HEK293 (cell line): ENCODE measurements around the gene UBASH3B.

Experiments used
- CTCF ChIA-PET: fragments of 350-600 bp; formaldehyde crosslinking; extraction: SDS; loops from one replicate; lab custom pipeline; 2021; ENCODE audit warnings: antibody characterized with exemption; lab: Yijun Ruan, JAX
- POLR2A ChIA-PET: fragments of 300-600 bp; formaldehyde crosslinking; extraction: SDS; loops from one replicate; lab custom pipeline; 2020; ENCODE audit warnings: antibody characterized with exemption, inconsistent platforms; lab: Yijun Ruan, JAX
- H3K27ac ChIP-seq: fragments of 200-500 bp; sonication (Bioruptor generic); 2 replicates; pipeline ENCODE4 v1.5.1; 2014; ENCODE audit warnings: low read depth, low read length, control low read depth, inconsistent platforms; ENCODE audit errors: extremely low read depth
- H3K36me3 ChIP-seq, 2 experiments: fragments of 200-500 bp in 1 of 2; sonication (Bioruptor generic) in 1 of 2; 1 replicate in 1 of 2; 2 replicates in 1 of 2; pipeline ENCODE4 v1.5.1; 2014 to 2017; ENCODE audit warnings: inconsistent platforms in 2 of 2, low read length in 2 of 2; ENCODE audit not compliant: control insufficient read depth in 2 of 2, insufficient read depth in 1 of 2
- H3K4me1 ChIP-seq: fragments of 200-500 bp; sonication (Bioruptor generic); 2 replicates; pipeline ENCODE4 v1.5.1; 2014; ENCODE audit warnings: mild to moderate bottlenecking, low read length, inconsistent platforms; ENCODE audit not compliant: control insufficient read depth, insufficient read depth
- H3K4me3 ChIP-seq: 2 replicates; pipeline ENCODE4 v1.5.1; 2011; ENCODE audit warnings: low read depth, mild to moderate bottlenecking, control low read depth, low read length, moderate library complexity
- H3K9me3 ChIP-seq: fragments of 200-500 bp; sonication (Bioruptor generic); 2 replicates; pipeline ENCODE4 v1.5.1; 2014; ENCODE audit warnings: low read depth, low read length, inconsistent platforms; ENCODE audit not compliant: control insufficient read depth, insufficient read depth
- KLF1 ChIP-seq: fragments of 450-650 bp; formaldehyde crosslinking; IDR thresholded peaks from 2 replicates; pipeline ENCODE4 v1.5.1; 2016; ENCODE audit warnings: missing biosample characterization, missing genetic modification characterization
- KLF16 ChIP-seq: fragments of 450-650 bp; formaldehyde crosslinking; IDR thresholded peaks from 2 replicates; pipeline ENCODE4 v1.5.1; 2017; ENCODE audit warnings: missing biosample characterization, missing genetic modification characterization
- MZF1 ChIP-seq: fragments of 450-650 bp; formaldehyde crosslinking; IDR thresholded peaks from 2 replicates; pipeline ENCODE4 v1.5.1; 2017; ENCODE audit warnings: missing biosample characterization, missing genetic modification characterization, borderline replicate concordance
- PRDM10 ChIP-seq: fragments of 450-650 bp; formaldehyde crosslinking; IDR thresholded peaks from 2 replicates; pipeline ENCODE4 v1.5.1; 2016; ENCODE audit warnings: missing biosample characterization, missing genetic modification characterization
- PRDM6 ChIP-seq: fragments of 450-650 bp; formaldehyde crosslinking; IDR thresholded peaks from 2 replicates; pipeline ENCODE4 v1.5.1; 2017; ENCODE audit warnings: missing biosample characterization, missing genetic modification characterization
- SALL2 ChIP-seq: fragments of 450-650 bp; formaldehyde crosslinking; IDR thresholded peaks from 2 replicates; pipeline ENCODE4 v1.5.0; 2017; ENCODE audit warnings: missing biosample characterization, mild to moderate bottlenecking, missing genetic modification characterization, borderline replicate concordance
- SCRT1 ChIP-seq: fragments of 450-650 bp; formaldehyde crosslinking; IDR thresholded peaks from 2 replicates; pipeline ENCODE4 v1.5.1; 2016; ENCODE audit warnings: missing biosample characterization, missing genetic modification characterization, borderline replicate concordance
- ZBTB10 ChIP-seq: fragments of 450-650 bp; formaldehyde crosslinking; IDR thresholded peaks from 2 replicates; pipeline ENCODE4 v1.5.1; 2016; ENCODE audit warnings: missing biosample characterization, missing genetic modification characterization
- ZBTB11 ChIP-seq: fragments of 450-650 bp; formaldehyde crosslinking; conservative IDR thresholded peaks from 2 replicates; pipeline ENCODE4 v1.5.1; 2016; ENCODE audit warnings: low read depth, missing biosample characterization, missing genetic modification characterization
- ZNF157 ChIP-seq: fragments of 450-650 bp; formaldehyde crosslinking; IDR thresholded peaks from 2 replicates; pipeline ENCODE4 v1.5.1; 2016; ENCODE audit warnings: missing biosample characterization, missing genetic modification characterization
- ZNF350 ChIP-seq: fragments of 450-650 bp; formaldehyde crosslinking; IDR thresholded peaks from 2 replicates; pipeline ENCODE4 v1.5.0; 2017; ENCODE audit warnings: missing biosample characterization, mild to moderate bottlenecking, missing genetic modification characterization
- ZNF366 ChIP-seq: fragments of 450-650 bp; formaldehyde crosslinking; conservative IDR thresholded peaks from 2 replicates; pipeline ENCODE4 v1.5.1; 2016; ENCODE audit warnings: missing biosample characterization, missing genetic modification characterization
- ZNF449 ChIP-seq: fragments of 450-650 bp; formaldehyde crosslinking; IDR thresholded peaks from 2 replicates; pipeline ENCODE4 v1.5.1; 2017; ENCODE audit warnings: missing biosample characterization, mild to moderate bottlenecking, missing genetic modification characterization, moderate library complexity
- ZNF529 ChIP-seq: fragments of 450-650 bp; formaldehyde crosslinking; IDR thresholded peaks from 2 replicates; pipeline ENCODE4 v1.5.1; 2017; ENCODE audit warnings: missing genetic modification characterization, missing biosample characterization; ENCODE audit not compliant: insufficient replicate concordance
- ZNF768 ChIP-seq: fragments of 450-650 bp; formaldehyde crosslinking; IDR thresholded peaks from 2 replicates; pipeline ENCODE4 v1.5.1; 2018; ENCODE audit warnings: missing biosample characterization, mild to moderate bottlenecking, missing genetic modification characterization
- ZNF792 ChIP-seq: fragments of 450-650 bp; formaldehyde crosslinking; IDR thresholded peaks from 2 replicates; pipeline ENCODE4 v1.5.1; 2016; ENCODE audit warnings: missing biosample characterization, missing genetic modification characterization
- ZNF837 ChIP-seq: fragments of 450-650 bp; formaldehyde crosslinking; IDR thresholded peaks from 2 replicates; pipeline ENCODE4 v1.5.1; 2016; ENCODE audit warnings: missing biosample characterization, missing genetic modification characterization

UBASH3B gene

GRCh38 chr11:122724520-122724919 is 69.0 kb downstream of the UBASH3B start (continued):
- TF ChIP-seq PRDM6 (tag by site-specific recombination) (no peak), ZNF350 (tag by site-specific recombination) (no peak), PRDM10 (tag by site-specific recombination) (no peak), MZF1 (tag by site-specific recombination) (no peak), KLF1 (tag by site-specific recombination) (no peak), ZBTB11 (tag by site-specific recombination) (no peak), ZNF529 (tag by site-specific recombination) (no peak), ZNF837 (tag by site-specific recombination) (no peak)

GRCh38 chr11:122726028-122726427 is 70.5 kb downstream of the UBASH3B start:
- POLR2A ChIA-PET = no interaction called here
- H3K4me1 ChIP-seq = 0 out of 2 replicates have a peak, but pooled peaks cover 3% of the 10 kb centered on the region

More at GRCh38 chr11:122726028-122726427, 70.5 kb downstream of the UBASH3B start:
- no peaks in the 10 kb centered on the region for H3K36me3 ChIP-seq
- H3K4me3 ChIP-seq = no peak overlapping the region
- no peaks in the 10 kb centered on the region for H3K9me3 ChIP-seq
- CTCF ChIA-PET = interaction anchor here (0.6 to 1.4 kb wide), 3 partner anchors 24 to 97 kb away, joined by 3 to 5 read pairs (median 3); no protein-coding TSS in a partner anchor
- H3K27ac ChIP-seq = no peak overlapping the region
- no peak for TF ChIP-seq ZNF768 (tag by site-specific recombination)
- TF ChIP-seq SCRT1 (tag by site-specific recombination) = no peak
- TF ChIP-seq ZBTB10 = no peak
- no peak for TF ChIP-seq ZNF157
- TF ChIP-seq SALL2 (tag by site-specific recombination) = no peak
- no peak for TF ChIP-seq ZNF792 (tag by site-specific recombination)
- TF ChIP-seq KLF16 (tag by site-specific recombination) = no peak
- TF ChIP-seq ZNF366 = no peak
- no peak for TF ChIP-seq ZNF449 (tag by site-specific recombination)
- TF ChIP-seq, all 188 proteins: peak for 0
